ENCODE measurements around the gene KCTD3. TPM values are rescaled to one million over a fixed set of nuclear protein-coding genes. Genes with fewer than 3 reads are reported as not detected.

Gene KCTD3
- total and polyA plus RNA-seq, 2 of the 13 experiments (the other 11 are each of a cell fraction or from before 2014, with no cell fraction given) = 49.8 to 68.1 TPM

DNA sequence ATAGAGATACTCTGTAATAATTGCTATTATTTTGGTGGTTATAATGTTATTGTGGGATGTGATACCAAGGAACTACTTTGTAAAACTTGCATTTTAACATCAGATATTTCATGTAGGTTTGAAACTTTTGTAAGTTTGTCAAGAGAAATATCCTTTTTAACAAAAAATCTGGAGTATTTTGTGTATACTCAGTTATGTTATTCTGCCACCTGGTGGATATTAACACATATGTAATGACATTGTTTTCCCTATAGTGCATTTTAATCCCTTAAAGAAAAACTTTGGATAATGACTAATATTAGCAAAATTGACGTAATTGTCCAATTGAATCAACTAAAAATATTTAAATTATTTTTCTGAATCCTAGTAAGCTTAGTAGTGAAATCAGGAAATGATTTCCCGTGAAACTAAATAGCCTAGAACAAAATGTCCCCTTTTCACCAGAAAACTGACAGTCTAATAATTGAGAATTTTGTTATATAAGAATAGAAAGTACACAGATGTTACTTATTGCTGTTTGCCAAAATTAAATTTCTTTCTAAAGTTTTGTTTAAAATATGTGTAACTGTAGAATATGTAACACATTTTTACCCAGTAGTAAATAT lies 39.6 kb downstream of the KCTD3 start:
- H3K9ac ChIP-seq (ENCODE audit: insufficient read depth, low read depth, low read length) = no peak overlapping the region
- in situ Hi-C loops (cut with HindIII; ENCODE audit: extremely low pct_ligation_motif_present, low pct_unique_long_range_greater_than_20kb) (no loop called here), intact Hi-C loops (cut with micrococcal nuclease; ENCODE audit: unreplicated experiment) (loop anchor here (1.0 to 5.0 kb wide), 2 partner anchors 79 to 978 kb away; no protein-coding TSS in a partner anchor)
- ATAC-seq = peak; percentile 48; the same call in 2 of the 3 replicates
- TF ChIP-seq SOX5 (CRISPR knock-in tag; IDR thresholded peaks at IDR 0.05; ENCODE audit: borderline replicate concordance) (no peak), CTCF (CRISPR knock-in tag; IDR thresholded peaks at IDR 0.05) (peak; percentile 36), TARDBP (CRISPR knock-in tag; IDR thresholded peaks at IDR 0.05) (no peak), GTF3A (CRISPR knock-in tag; conservative IDR thresholded peaks at IDR 0.05) (no peak), STAG1 (CRISPR knock-in tag; IDR thresholded peaks at IDR 0.05) (peak; percentile 41), MBNL3 (CRISPR knock-in tag; conservative IDR thresholded peaks at IDR 0.05) (no peak), E2F5 (CRISPR knock-in tag; conservative IDR thresholded peaks at IDR 0.05) (no peak), MIXL1 (CRISPR knock-in tag; IDR thresholded peaks at IDR 0.05) (no peak)
- TF ChIP-seq, protein P1, sequence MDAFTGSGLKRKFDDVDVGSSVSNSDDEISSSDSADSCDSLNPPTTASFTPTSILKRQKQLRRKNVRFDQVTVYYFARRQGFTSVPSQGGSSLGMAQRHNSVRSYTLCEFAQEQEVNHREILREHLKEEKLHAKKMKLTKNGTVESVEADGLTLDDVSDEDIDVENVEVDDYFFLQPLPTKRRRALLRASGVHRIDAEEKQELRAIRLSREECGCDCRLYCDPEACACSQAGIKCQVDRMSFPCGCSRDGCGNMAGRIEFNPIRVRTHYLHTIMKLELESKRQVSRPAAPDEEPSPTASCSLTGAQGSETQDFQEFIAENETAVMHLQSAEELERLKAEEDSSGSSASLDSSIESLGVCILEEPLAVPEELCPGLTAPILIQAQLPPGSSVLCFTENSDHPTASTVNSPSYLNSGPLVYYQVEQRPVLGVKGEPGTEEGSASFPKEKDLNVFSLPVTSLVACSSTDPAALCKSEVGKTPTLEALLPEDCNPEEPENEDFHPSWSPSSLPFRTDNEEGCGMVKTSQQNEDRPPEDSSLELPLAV (CRISPR knock-in tag; conservative IDR thresholded peaks at IDR 0.05; ENCODE audit: low read depth) = no peak
- no peak overlapping the region; the same call in 1 of the 2 replicates for H3K4me2 ChIP-seq (ENCODE audit: low read depth, low read length)
- no peaks in the 10 kb centered on the region for H3K27me3 ChIP-seq (ENCODE audit: control insufficient read depth in 1 of 2, insufficient read depth in 2 of 2, low read length in 2 of 2)
- no peaks in the 10 kb centered on the region for H3K9me3 ChIP-seq (ENCODE audit: low read length)
- H3K36me3 ChIP-seq (replicated peaks in 1 of 2; ENCODE audit: control insufficient read depth in 1 of 2, insufficient read depth in 2 of 2, low read length in 2 of 2) = peaks cover 3 to 30% of the 10 kb centered on the region in 2 experiments
- FAIRE-seq = peak; percentile 28
- 85% methylated on average over 2 of the region's 2 CpGs for WGBS (ENCODE audit: low lambda C conversion rate)
- no peak for DNase-seq (ENCODE audit: low spot score)
- no TSS peak for BruUV-seq (replicated peaks)
- no peak overlapping the region for H3K4me3 ChIP-seq (replicated peaks in 1 of 3; ENCODE audit: insufficient read depth in 1 of 3, low read depth in 2 of 3, low read length in 3 of 3)
- H4K20me1 ChIP-seq (ENCODE audit: insufficient read depth, low read length) = 0 out of 2 replicates have a peak, but pooled peaks cover 3% of the 10 kb centered on the region
- POLR2A ChIA-PET = no interaction called here
- no peak overlapping the region for H2AFZ ChIP-seq (ENCODE audit: low read length)
- no peak overlapping the region for H3K27ac ChIP-seq (ENCODE audit: extremely low read length, insufficient read depth, low read length)
- CTCF ChIA-PET (ENCODE audit: low intra/inter-chr PET ratio, low total read pairs) = no interaction called here
- H3K79me2 ChIP-seq (ENCODE audit: insufficient read depth, low read length) = no peaks in the 10 kb centered on the region
- peaks cover 26% of the 10 kb centered on the region for H3K4me1 ChIP-seq (ENCODE audit: insufficient read depth, low read length)

Measured in HepG2 (cell line).